GM15510 (cell line): Measurements from ENCODE around the gene KRIT1.

Experiments used
- POLR2A ChIP-seq: IDR thresholded peaks from 3 replicates; pipeline ENCODE4 v1.6.1; 2011; ENCODE audit warnings: borderline replicate concordance; ENCODE audit not compliant: insufficient read length; ENCODE audit errors: extremely low read depth

Gene KRIT1

GRCh38 chr7:92259062-92259461 lies 13.3 kb upstream of the KRIT1 start:
- TF ChIP-seq POLR2A = no peak

- no peak for TF ChIP-seq POLR2A
These were observed 9.6 kb upstream of the KRIT1 start for GRCh38 chr7:92255308-92255707.

GRCh38 chr7:92253251-92253650 lies 7.5 kb upstream of the KRIT1 start:
- no peak for TF ChIP-seq POLR2A

DNA sequence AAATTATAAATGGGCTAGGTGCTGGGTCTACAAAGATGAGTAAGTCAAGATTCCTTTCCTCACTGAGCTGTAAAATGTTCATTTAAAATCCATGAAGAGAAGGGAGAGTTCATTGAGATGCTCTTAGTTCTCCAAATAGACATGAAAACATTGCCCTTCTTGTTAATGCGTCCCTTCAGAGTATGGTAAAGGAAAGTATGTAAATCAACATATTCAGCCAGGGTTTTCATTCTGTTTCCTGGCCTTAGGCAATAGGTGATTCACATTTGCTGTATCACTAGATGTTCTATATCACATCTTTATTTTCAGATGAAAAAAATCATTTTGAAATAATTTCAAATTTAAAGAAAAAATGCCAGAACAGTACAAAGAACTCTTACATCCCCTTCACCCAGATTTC lies 5.5 kb upstream of the KRIT1 start:
- no peak for TF ChIP-seq POLR2A

DNA sequence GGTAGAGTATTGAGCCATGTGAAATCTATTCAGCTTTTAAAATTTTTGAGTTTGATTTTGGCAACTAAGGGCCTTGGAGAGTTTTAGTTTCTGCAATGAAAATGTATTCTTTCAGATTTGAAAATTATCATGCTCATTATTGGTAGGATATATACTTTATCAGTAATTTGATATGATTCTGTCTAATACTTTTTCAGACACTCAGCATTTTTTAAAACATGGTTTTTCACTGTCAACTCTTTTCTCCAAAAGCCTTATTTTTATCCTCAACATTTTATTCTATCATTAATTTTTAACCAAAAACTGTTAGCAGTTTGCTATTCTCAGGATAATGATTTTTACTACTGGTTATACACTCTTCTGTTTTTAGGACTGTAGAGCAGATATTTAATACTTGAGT lies 4.9 kb upstream of the KRIT1 start:
- no peak for TF ChIP-seq POLR2A

- TF ChIP-seq POLR2A = no peak
These were observed 817 bp upstream of the KRIT1 start for GRCh38 chr7:92246360-92247101.

DNA sequence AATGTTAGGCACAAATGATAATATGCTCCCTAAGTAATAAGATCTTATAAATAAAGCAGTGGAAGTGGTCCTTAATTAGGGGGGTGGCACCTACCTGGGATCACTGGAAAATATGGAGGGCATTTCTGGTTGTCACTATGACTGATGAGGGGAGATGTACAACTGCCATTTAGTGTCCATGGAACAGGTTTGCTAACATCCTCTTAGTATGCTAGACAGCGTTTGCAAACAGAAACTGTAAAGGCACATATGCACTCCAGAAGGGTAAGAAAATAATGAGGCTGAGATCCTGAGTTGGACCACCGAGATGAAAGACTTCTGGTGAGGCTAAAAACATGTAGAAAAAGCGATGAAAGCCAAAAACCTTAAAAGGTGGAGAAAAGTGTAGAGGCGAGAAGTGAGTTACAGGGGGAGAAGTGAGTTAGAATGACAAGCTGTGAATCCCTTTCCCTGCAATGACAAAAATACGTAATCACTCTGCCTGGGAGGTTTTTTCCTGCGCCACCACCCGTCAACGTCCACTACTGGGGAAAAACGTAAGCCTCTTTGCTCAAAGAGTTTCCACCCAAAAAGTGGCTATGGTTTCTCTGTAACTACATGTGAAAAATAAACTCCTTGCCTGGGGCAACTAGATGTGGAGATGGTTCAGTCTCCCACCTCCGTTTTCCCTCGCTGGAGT lies 767 bp downstream of the KRIT1 start:
- no peak for TF ChIP-seq POLR2A

DNA sequence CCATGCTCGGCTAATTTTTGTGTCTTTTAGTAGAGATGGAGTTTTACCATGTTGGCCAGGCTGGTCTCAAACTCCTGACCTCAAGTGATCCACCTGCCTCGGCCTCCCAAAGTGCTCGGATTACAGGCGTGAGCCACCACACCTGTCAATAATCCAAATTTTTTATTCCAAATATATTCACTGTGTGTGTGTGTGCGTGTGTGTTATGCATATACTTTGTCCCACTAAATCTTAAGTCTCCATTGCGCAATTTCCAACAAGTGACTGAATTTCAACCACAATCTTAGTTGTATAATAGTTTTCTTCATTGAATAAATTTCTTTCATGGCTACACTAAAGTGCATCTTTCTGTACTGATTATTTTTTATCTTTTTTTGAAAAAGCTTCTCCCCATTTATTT lies 2.7 kb downstream of the KRIT1 start:
- TF ChIP-seq POLR2A = no peak

GRCh38 chr7:92230547-92230946 lies 15.2 kb downstream of the KRIT1 start:
- no peak for TF ChIP-seq POLR2A

DNA sequence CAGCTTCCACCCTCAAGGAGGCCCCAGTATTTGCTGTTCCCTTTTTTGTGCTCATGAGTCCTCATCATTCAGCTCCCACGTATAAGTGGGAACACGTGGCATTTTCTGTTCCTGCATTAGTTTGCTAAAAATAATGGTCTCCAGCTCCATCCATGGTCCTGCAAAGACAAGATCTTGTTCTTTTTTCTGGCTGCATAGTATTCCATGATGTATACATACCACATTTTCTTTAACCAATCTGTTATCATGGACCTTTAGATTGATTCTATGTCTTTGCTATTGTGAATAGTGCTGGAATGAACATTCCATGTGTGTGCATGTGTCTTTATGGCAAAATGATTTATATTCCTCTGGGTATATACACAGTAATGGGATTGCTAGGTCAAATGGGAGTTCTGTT lies 17.0 kb downstream of the KRIT1 start:
- TF ChIP-seq POLR2A = no peak

GRCh38 chr7:92228100-92228499 lies 17.6 kb downstream of the KRIT1 start:
- TF ChIP-seq POLR2A = no peak

GRCh38 chr7:92226981-92227380 lies 18.7 kb downstream of the KRIT1 start:
- TF ChIP-seq POLR2A = no peak

GRCh38 chr7:92221766-92222165 lies 23.9 kb downstream of the KRIT1 start:
- no peak for TF ChIP-seq POLR2A

GRCh38 chr7:92206672-92207071 lies 39.0 kb downstream of the KRIT1 start:
- TF ChIP-seq POLR2A = no peak

- TF ChIP-seq POLR2A = no peak
These were observed 39.7 kb downstream of the KRIT1 start for GRCh38 chr7:92205987-92206386.

DNA sequence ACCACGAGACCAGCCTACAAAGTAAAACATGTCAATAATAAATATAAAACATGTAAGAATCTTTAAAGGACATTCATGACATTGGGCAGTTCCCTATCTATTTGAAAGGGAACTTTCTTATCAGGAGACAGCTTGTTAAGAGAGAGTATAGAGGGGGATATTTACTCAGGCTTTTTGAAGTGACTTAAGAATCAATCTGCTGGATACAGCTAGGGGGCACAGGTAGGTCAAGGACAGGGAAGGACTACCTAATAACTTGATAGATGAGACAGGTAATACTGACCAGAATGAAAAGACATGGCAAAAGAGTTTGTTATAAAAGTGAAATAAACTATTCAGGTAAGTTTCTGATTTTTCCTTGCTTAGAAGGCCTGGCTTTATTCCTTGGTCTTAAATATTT lies 44.9 kb downstream of the KRIT1 start:
- TF ChIP-seq POLR2A = no peak
